ENCODE measurements around the gene BUB1.

- no peak for TF ChIP-seq CTCF (IDR thresholded peaks at IDR 0.05)
- TF ChIP-seq POLR2A (IDR thresholded peaks at IDR 0.05), result no peak
Measured at GRCh38 chr2:110713513-110714362, 35.9 kb upstream of the BUB1 start.

Data from thyroid gland (tissue), 4 donors.